ENCODE results near the gene MLLT1.
A peak's percentile ranks its signal among the peaks of the same experiment; 100 is the strongest.
"Not testable (repeated sequence)": the region's sequence is repeated elsewhere in the genome, so short reads cannot be mapped to it uniquely, and the experiment has no call there.

MLLT1 gene, protein sequence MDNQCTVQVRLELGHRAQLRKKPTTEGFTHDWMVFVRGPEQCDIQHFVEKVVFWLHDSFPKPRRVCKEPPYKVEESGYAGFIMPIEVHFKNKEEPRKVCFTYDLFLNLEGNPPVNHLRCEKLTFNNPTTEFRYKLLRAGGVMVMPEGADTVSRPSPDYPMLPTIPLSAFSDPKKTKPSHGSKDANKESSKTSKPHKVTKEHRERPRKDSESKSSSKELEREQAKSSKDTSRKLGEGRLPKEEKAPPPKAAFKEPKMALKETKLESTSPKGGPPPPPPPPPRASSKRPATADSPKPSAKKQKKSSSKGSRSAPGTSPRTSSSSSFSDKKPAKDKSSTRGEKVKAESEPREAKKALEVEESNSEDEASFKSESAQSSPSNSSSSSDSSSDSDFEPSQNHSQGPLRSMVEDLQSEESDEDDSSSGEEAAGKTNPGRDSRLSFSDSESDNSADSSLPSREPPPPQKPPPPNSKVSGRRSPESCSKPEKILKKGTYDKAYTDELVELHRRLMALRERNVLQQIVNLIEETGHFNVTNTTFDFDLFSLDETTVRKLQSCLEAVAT

DNA sequence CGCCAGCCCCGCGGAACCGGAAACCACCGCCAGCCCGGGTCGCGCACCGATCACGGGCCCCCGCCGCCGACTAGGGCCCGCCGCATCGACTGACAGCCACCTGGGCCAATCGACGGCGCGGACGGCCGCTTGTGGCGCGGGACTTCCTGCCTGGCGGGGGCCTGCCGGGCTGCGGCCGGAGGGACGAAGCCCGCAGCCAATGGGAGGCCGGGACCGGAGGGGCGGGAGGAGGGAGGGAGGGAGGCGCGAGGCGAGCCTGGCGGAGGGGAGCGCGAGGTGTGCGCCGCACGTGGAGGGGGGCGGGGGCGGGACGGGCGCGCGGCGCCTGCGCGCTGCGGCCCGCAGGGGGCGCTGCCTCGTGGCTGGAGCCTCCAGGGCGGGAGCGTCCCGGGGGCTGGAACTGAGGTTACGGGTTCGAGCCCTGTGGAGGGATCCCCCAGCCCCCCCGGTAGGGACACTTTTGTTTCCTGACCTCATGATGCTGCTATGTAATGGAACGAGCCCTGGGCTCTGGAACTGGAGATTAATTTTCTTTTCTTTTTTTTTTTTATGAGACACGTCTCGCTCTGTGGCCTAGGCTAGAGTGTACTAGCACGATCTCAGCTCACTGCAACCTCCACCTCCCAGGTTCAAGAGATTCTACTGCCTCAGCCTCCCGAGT, at the start of gene MLLT1:
MLLT1 (minus strand) TSS at position 45 of the 661 bp plus-strand sequence. CDS start 191 bp downstream, outside the sequence.
- DNase-seq = peak; percentile 99

DNA sequence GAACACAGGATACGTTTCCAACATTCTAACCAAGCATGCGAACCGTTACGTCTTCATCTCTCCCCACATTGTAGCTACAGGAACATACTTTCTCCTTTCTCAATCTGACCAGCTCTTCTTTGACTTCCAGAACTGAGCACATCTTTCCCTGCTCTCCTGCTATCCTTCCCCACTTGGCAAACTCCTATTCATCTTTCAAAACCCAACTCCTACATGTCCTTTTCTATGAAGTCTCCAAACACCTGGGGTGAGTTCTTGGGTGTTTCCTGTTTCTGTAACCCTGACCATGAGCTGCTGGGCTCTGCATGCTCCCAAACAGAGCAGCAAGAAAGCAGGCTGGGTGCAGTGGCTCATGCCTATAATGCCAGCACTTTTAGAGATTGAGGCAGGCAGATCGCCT, 47.0 kb upstream of the MLLT1 start:
- DNase-seq = no peak

DNA sequence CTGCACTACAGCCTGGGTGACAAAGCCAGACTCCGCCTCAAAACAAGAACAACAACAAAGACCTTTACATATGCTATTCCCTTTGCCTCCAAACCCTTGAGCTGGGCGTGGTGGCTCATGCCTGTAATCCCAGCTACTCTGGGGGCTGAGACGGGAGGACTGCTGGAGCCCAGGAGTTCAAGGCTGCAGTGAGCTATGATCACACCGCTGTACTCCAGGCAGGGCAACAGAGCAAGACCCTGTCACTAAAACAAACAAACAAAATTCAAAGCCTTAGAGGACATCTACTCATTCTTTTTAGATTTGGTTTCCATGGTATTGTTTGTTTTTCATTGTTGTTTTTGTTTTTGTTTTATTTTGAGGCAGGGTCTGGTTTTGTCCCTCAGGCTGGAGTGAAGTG, 45.8 kb upstream of the MLLT1 start:
- DNase-seq = no peak

DNA sequence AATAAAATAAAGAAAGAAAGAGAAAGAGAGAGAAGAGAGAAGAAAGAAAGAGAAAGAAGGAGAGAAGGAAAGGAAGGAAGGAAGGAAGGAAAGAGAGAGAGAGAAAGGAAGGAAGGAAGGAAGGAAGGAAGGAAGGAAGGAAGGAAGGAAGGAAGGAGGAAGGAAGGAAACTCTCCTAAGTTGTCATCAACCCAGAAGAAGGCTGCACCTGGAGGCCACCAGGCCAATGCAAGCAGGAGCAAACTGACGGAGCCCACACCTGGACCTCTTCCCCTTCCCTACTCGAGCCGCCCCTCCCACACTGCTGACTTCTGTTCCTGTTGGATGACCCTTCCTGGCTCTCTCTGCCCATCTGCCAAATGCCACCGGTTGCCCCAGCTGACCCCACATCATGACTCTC, 45.0 kb upstream of the MLLT1 start:
- DNase-seq = no peak

DNA sequence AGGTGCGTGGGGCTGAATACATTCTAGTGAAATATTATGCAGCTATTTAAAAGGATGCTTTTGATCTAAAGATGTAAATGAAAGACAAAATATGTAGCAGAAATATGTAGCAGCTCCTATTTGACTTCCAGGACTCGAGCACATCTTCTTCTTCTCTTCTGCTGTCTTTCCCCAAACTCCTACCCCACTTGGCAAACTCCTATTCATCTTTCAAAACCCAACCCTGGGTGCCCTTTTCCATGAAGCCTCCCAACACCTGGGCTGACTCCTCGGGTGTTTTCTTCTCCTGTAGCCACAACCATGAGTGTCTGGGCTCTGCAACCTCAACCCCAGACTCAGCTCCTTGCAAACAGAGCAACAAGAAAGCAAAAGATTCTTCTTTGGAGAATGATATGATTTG, 42.5 kb upstream of the MLLT1 start:
- no peak for DNase-seq

DNA sequence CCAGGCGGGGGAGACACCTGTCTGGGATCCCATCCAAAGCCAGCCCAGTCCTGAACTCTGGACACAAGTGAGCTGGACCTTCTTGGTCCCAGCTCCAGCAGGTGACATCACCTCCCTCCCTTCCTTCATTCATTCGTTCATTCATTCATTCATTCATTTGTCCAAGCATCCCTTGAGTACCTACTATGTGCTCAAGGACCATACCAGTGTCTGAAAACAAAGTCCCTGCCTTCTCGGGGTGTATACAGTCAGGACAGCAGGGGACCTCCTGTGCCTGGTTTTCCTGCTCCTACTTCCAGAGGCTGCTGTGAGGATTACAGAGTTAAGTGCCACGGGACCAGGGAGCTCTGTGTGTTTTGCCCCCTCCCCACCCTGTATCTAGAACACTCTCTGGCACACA, 39.6 kb upstream of the MLLT1 start:
- DNase-seq = no peak

DNA sequence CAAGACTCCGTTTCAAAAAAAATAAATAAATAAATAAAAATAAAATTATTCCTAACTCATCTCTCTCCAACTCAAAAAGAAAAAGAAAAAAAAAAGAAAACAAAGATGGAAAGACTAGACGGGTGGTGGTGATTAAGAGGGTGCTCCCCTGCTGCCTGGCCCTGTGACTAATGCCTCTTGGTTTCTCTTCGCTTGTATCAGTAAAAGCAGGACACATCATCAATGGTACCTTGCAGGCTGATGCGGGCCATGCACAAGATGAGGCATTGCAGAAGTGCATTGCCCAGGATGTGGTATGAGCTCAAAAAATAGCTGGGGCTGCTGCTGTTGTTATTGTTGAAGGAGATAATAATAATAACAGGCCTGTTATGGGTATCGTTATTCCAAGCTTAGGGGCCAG, 39.0 kb upstream of the MLLT1 start:
- no peak for DNase-seq

DNA sequence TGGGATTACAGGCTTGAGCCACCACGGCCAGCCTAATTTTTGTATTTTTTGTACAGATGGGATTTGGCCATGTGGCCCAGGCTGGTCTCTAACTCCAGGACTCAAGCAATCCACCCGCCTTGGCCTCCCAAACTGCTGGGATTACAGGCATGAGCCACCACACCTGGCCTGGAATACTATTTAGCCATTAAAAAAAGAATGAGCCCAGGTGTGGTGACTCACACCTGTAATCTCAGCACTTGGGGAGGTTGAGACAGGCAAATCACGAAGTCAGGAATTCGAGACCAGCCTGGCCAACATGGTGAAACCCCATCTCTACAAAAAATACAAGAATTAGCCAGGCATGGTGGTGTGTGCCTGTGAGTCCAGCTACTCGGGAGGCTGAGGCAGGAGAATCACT, 35.9 kb upstream of the MLLT1 start:
- not testable (repeated sequence) for DNase-seq

DNA sequence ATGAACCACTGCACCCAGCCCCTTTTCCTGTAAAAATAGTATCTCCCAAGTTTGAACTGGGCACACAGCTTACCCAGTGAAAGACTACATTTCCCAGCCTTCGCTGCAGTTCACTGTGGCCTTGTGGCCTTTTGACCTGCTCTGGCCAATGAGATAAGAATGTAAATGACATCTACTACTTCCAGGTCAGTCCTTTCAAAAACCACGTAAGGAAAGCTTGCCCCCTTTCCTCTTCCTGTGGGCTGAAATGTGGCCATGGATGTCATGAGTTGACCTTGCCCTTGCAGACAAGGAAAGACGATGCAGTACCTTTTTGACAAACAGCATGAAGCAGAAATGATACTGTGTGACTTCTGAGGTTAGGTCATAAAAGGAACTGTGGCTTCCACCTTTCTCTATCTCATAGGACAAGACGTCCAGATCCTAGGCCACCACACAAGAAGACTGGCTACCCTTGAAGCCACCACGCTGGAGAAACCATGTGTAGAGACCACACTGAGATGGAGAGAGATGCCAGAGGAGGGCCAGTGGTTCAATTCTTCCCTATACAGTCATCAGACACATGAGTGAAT, 33.7 kb upstream of the MLLT1 start:
- no peak for DNase-seq

DNA sequence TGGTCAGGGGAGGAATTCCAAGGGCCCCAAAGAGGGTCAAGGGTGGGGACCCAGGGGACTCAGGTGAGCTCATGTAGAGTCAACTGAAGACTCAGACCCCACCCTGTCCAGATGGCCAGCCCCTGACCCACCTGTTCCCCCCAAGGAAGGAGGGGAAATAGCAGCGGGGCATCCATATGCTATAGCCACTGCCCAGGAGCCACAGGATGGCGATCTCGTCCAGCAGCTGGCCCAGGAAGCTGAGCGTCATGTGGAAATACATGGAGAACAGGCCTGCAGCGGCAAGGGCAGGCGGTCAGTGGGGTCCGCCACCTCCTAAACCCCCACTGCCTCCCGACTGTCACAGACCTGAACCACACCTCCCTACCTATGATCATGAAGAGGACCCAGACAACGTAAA, 32.2 kb upstream of the MLLT1 start:
- no peak for DNase-seq

DNA sequence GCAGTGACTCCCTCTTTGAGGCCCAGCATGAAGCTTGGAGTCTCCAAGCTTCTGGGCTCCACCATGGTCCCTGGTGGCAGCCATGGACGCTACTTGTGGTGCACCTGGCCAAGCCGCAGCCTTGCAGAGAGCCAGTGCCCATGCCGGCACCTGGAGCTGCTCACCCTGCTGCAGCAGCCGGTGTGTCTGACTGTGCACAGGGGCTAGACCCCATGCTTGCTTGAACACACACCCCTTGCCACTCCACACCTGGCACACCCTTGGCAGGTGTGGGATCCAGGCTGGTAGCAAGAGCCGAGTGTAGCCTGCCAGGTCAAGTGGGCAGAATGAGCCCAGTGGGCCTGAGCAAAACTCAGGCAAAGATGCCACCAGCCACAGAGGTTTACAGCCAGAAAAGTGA, 18.6 kb upstream of the MLLT1 start:
- DNase-seq = no peak

DNA sequence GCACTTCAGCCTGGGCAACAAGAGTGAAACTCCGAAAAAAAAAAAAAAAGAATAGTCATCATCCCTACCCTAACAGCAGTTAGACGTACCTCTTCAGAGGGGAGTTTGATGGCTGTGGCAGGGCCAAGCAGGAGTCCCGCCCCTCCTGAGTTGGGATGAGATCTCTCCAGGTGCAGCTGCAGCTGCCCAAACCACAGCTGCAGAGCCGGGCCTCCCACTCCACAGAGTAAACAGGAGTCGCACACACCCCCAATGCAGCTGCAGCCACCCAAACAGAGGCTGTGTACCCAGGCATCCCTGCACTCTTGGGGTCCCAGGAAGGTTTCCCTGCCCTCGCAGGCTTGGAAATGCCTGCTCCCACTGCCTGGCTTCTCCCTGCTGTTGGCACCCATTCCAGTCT, 17.4 kb upstream of the MLLT1 start:
- DNase-seq = no peak

DNA sequence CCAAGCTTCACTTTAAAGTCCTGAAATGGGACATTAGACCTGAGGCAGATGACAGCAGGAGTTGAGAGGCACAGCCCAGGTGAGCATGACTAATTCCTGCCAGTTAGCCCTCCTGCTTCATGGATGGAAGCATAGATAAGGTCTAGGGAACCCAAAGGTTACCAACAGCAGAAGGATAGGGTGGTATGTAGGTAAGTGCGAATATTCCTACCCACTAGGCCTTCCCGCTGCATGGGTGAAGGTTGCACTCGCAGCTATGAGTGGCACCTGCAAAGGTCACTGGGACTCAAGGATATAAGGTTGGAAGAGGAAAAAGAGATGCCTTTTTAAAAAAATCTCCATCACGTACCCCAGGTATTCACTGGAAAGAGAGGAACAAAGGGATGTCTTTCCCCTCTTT, 12.2 kb upstream of the MLLT1 start:
- no peak for DNase-seq

DNA sequence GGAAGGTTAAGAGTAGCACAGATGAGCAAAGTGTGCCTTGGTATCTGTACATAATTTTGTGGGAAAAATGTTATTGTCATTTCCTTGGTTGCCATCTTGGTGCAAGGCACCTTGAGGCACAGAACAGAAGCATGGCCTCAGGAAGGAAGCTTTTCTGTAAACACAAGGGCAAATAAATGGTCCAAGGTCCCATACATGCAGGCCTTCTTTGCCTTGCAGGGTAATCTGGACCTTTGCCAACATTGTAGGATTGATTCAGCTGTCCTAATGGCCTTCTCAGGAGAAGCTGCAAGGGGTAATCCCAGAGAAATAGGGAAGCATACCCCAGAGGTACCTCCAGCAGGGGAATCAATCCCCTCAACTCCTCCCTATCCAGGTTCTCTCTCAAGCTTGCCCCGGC, 9.0 kb upstream of the MLLT1 start:
- DNase-seq = no peak

DNA sequence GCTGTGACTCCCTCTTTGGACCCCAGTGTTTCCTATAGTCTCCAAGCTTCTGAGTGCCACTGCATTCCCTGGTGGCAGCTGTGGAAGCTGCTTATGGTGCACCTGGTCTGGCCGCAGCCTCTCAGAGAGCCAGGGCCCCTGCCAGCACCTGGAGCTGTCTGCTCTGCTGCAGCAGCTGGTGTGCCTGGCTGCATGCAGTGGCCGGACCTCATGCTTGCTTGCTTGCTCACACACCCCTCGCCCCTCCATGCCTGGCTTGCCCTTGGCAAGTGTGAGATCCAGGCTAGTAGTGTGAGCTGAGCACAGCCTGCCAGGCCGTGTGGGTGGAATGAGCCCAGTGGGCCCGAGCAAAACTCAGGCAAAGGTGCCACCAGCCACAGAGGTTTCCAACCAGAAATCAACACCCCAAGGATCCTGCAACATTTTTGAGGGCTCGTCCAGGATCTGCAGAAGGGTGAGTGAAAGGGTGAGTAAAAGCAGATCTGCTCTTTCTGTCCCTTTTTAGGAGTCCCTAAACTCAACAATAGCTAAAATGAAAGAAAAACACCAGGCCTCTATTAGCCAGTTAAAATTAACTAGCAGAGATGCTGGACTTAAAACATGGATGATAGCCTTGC, 7.6 kb upstream of the MLLT1 start:
- no peak for DNase-seq

DNA sequence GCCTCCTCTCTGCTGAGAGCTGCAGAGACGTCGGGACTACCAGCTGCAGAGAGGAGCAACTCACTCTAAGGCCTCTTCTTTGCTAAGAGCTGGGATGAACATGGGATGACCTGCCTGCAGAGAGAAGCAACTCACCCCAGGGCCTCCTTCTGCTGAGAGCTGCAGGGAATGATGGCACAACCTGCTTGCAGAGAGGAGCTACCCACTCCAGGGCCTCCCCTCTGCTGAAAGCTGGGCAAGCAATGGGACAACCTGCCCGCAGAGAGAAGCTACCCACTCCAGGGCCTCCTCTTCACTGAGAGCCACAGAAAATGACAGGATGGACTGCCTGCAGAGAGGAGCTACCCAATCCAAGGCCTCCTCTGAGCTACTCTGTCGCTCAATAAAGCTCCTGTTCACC, 6.9 kb upstream of the MLLT1 start:
- no peak for DNase-seq

DNA sequence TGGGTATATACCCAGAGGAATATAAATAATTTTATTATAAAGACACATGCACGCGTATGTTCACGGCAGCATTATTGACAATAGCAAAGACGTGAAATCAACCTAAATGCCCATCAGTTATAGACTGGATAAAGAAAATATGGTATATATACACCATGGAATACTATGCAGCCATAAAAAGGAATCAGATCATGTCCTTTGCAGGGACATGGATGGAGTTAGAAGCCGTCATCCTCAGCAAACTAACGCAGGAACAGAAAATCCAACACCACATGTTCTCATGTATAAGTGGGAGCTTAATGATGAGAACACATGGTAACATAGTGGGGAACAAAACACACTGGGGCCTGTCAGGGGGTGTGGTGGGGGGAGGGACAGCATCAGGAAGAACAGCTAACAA, 2.6 kb upstream of the MLLT1 start:
- not testable (repeated sequence) for DNase-seq

DNA sequence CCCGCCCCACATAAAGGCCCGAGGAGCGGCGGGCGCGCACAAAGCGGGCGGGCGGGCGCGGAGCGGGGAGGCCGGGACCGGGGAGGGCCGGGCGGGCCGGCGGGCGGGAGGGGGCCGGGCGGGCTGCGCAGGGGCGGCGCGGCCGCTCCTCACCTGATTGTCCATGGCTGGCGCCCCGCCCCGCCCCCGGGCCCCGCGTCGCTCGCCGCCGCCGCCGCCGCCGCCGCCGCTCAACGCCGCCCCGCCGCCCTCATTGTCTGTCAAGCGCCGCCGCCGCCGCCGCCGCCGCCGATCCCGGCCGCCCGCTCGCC, 200 bp downstream of the MLLT1 start:
- DNase-seq = no peak

DNA sequence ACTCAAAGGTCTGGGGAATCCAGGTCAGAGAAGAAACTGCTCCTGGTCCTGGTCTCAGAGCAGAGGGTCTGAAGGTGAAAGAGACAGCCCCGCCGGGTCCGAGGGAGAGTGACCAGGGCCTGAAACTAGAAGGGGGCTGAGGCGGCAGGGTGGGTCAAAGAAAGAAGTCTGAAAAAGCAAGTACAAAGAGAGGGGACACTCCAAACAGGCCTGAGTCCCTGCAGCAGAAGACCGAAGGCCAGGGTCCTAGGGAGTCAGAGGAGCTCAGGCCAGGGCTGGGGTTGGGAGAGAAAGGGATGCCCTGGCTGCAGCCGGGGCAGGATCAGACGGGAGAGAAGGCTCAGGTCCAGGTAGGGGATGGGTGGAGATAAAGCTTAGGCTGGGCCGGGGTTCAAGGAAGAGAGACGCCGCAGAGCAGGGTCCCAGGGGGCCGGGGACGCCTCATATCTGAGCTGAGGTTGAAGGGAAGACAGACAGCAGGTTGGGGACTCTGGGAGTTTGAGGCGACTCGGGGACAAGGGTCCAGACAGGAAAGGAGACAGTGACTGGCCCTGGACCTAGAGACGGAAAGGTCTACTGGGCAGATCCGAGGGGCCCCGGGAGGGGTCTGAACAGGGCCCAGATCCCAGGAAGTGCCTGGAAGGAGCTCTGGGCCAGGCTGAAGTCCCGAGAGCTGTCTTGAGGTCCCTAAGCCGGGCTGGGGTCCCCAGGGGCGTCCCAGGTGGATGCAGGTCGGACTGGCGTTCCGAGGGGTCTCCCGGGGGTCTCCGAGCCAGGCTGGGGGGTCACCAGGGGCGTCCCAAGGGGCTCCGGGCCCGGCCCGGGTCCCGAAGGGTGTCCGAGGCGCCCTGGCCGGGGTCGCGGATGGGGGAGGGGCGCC, 795 bp downstream of the MLLT1 start:
- peak; percentile 69 for DNase-seq

DNA sequence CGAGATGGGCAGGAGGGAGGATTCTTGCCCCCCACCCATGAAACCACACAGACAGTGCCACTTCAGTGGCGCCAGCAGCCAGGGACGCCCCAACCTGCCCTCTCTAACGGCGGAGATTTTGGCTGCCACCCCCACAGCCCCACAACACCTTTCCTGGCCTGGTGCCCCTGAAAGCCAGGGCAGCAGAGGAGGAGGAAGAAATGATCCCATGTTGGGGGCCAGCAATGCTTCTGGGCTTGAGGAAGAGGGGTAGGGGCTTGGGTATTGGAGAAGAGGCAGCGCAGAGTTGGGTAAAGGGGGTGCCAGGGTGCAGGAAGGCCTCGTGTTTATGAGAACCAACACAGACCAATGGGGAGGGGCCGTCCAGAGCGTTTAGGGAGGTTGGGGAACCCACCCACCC, 1.7 kb downstream of the MLLT1 start:
- DNase-seq = no peak

DNA sequence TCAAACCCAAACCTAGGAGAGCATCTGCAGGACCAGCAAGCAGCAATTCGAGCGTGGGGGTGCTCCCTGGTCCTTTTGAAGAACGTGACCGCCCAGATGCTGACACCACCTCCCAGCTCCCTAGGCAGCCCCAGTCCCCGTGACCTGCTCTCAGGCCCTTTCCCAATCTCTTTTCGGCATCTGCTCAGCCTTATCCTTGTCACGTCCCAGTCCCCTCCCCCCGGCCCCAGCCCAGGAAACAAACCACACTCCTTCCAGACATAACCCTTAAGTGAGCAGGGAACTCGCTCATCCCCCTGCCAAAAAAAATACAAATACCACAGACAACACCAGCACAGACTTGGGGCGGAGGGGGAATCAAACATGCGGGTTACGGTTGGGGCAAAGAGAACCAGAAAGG, 3.3 kb downstream of the MLLT1 start:
- DNase-seq = no peak

DNA sequence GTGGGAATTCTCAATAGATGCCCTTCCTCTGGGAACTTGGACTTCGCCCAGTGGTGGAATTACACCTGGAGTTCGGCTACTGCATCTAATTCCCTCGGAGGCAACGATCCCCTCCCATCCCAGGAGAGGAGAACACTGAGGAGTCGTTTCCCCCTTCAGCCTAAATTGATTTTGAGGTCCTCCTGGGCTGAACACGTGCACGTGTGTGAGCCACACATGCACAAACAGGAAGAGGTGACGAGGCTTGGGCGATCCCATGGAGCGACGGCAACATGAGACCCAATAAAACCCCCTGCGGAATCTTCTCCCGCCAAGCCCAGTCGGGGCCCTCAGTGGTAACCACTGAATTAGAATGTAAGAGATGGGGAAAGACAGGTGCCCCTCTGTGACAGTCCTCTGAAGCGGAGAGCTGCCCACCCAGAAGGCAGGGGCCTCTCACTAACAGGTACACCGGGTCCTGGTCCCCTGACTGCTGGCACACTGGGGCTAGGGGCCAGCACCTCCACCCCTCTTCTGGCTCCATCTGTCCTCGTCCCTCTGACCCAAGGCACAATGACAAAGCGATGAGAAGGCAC, 4.5 kb downstream of the MLLT1 start:
- DNase-seq = no peak
